ENCODE measurements around the gene GSS. TPM values are rescaled to one million over a fixed set of nuclear protein-coding genes. Genes with fewer than 3 reads are reported as not detected.

GSS gene
- total and polyA plus RNA-seq, 2 of the 8 experiments (the other 6 are each of a cell fraction or from before 2014, with no cell fraction given), result 34.6 to 43.2 TPM

DNA sequence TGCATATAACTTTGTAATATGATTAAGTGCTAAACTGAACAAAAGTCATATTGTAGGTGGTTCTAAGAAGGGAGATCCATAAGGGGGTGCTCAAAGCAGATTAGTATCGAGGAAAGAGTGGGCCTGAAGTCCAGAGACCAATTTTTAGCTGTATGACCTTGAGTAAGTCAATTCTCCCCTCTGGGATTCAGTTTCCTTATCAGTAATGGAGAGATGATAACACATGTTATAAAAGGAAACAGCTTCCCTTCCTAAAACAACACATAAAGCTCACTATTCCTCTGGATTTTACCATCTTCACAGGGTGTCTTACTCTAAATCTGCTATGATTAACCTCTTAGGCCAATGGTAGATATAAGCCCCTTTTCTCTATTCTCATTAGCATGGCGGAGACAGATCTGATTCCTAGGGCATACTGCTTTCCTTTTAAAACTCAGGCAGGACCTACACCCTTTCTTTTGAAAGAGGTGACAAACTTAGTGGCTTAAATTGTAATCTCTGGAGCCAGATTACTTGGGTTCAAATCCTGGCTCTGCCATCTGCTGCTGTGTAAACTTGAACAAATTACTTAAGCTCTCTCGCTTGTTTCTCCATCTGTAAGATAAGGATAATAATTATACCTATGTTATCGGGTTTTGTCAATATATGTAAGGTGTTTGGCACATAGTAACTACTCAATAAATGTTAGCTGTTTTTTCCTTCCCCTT lies 39.7 kb downstream of the GSS start:
- no peak overlapping the region for H3K18ac ChIP-seq (ENCODE audit: extremely low read depth, low read length)
- no peaks in the 10 kb centered on the region for H3K79me2 ChIP-seq (ENCODE audit: control insufficient read depth in 1 of 2, insufficient read depth in 2 of 2, low read length in 2 of 2)
- no peak overlapping the region for H4K5ac ChIP-seq (ENCODE audit: insufficient read length, low read depth, low read length)
- H3K23ac ChIP-seq (ENCODE audit: insufficient read length), result no peak overlapping the region
- no peaks in the 10 kb centered on the region; the same call in 1 of the 2 replicates for H3K23me2 ChIP-seq (ENCODE audit: low read depth, low read length)
- no peak overlapping the region for H3K9ac ChIP-seq (replicated peaks in 1 of 4; ENCODE audit: extremely low read depth in 1 of 4, low read depth in 3 of 4, low read length in 3 of 4)
- WGBS, 2 experiments (ENCODE audit: extremely low coverage in 1 of 2, insufficient coverage in 1 of 2, insufficient read length in 1 of 2, insufficient replicate concordance in 2 of 2, low coverage in 1 of 2, low lambda C conversion rate in 2 of 2, missing lambda C conversion rate in 1 of 2), result 90% methylated on average over 4 of the region's 4 CpGs; no CpG with 5 or more reads in 1 of the 2 experiments
- no peak overlapping the region for H2AK5ac ChIP-seq (ENCODE audit: low read depth, low read length)
- no peaks in the 10 kb centered on the region; the same call in 1 of the 2 replicates for H3K79me1 ChIP-seq (ENCODE audit: low read depth, low read length)
- ChIA-PET POLR2A (ENCODE audit: partially characterized antibody) (interaction anchor here (1.2 to 1.3 kb wide), 2 partner anchors 8 to 9 kb away, joined by 3 read pairs; no protein-coding TSS in a partner anchor), CTCF (ENCODE audit: partially characterized antibody) (interaction anchor here (0.8 to 1.5 kb wide), 2 partner anchors 28 to 42 kb away, joined by 4 read pairs; no protein-coding TSS in a partner anchor)
- no peaks in the 10 kb centered on the region for H3K4me1 ChIP-seq (replicated peaks in 1 of 4; ENCODE audit: control insufficient read depth in 3 of 4, insufficient read depth in 4 of 4, low read length in 3 of 4)
- no peak overlapping the region for H4K91ac ChIP-seq (replicated peaks; ENCODE audit: insufficient read length, low read length)
- no peak overlapping the region for H2AFZ ChIP-seq (ENCODE audit: low read length)
- H2BK5ac ChIP-seq (ENCODE audit: low read depth, low read length), result no peak overlapping the region
- H2BK15ac ChIP-seq (ENCODE audit: low read length), result no peak overlapping the region
- H2BK20ac ChIP-seq (ENCODE audit: low read length), result no peak overlapping the region
- no peak overlapping the region for H3K56ac ChIP-seq (replicated peaks; ENCODE audit: insufficient read length, low read depth, low read length)
- no peak overlapping the region for H3K4me3 ChIP-seq (ENCODE audit: extremely low read depth in 1 of 4, insufficient read depth in 2 of 4, low read depth in 3 of 4, low read length in 4 of 4)
- H3K27me3 ChIP-seq (replicated peaks in 1 of 4; ENCODE audit: control insufficient read depth in 3 of 4, extremely low read depth in 1 of 4, insufficient read depth in 3 of 4, low read length in 3 of 4), result no peaks in the 10 kb centered on the region
- H4K20me1 ChIP-seq (replicated peaks in 1 of 2; ENCODE audit: control insufficient read depth in 1 of 2, insufficient read depth in 2 of 2, low read length in 2 of 2), result peaks cover 0 to 2% of the 10 kb centered on the region in 2 experiments
- H3K9me3 ChIP-seq (ENCODE audit: insufficient read depth in 2 of 2, low read depth in 1 of 2, low read length in 1 of 2), result no peaks in the 10 kb centered on the region
- no peak overlapping the region for H3K4me2 ChIP-seq (ENCODE audit: insufficient read depth in 1 of 2, low read depth in 2 of 2, low read length in 2 of 2)
- no peak overlapping the region for H4K8ac ChIP-seq (ENCODE audit: extremely low read depth, insufficient read depth, low read length)
- DNase-seq (ENCODE audit: low read depth in 1 of 2, low spot score in 2 of 2), result no peak
- no peak overlapping the region for H3K14ac ChIP-seq (ENCODE audit: insufficient read length)
- H3K27ac ChIP-seq (ENCODE audit: low read depth, low read length), result no peak overlapping the region
- no peak overlapping the region for H3K4ac ChIP-seq (replicated peaks; ENCODE audit: insufficient read length, low read depth, low read length)
- H3K36me3 ChIP-seq (ENCODE audit: control insufficient read depth in 2 of 4, insufficient read depth in 4 of 4, low read length in 3 of 4), result no peaks in the 10 kb centered on the region
- no peak overlapping the region for H2BK12ac ChIP-seq (ENCODE audit: low read depth, low read length)
- H2BK120ac ChIP-seq (replicated peaks; ENCODE audit: low read depth, low read length), result no peak overlapping the region
- no peak for FAIRE-seq
- TF ChIP-seq, protein P1, sequence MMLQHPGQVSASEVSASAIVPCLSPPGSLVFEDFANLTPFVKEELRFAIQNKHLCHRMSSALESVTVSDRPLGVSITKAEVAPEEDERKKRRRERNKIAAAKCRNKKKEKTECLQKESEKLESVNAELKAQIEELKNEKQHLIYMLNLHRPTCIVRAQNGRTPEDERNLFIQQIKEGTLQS (IDR thresholded peaks at IDR 0.05; ENCODE audit: insufficient read depth, low read depth, low read length), result no peak
- TF ChIP-seq GTF2F1 (IDR thresholded peaks at IDR 0.05; ENCODE audit: borderline replicate concordance, low read depth, low read length) (no peak), SUZ12 (IDR thresholded peaks at IDR 0.05; ENCODE audit: low read length) (no peak), SAP30 (IDR thresholded peaks at IDR 0.05; ENCODE audit: insufficient read depth, insufficient replicate concordance, low read length) (no peak), BCL11A (IDR thresholded peaks at IDR 0.05; ENCODE audit: low read depth in 2 of 2, low read length in 2 of 2) (no peak), NANOG (IDR thresholded peaks at IDR 0.05; ENCODE audit: insufficient read depth, low read depth, low read length, poor library complexity, severe bottlenecking) (no peak), ASH2L (IDR thresholded peaks at IDR 0.05; ENCODE audit: low read length) (no peak), TAF7 (optimal IDR thresholded peaks at IDR 0.05; ENCODE audit: borderline replicate concordance, low read depth, low read length) (no peak), POLR2A (IDR thresholded peaks at IDR 0.05; ENCODE audit: control extremely low read depth in 1 of 2, low read depth in 2 of 2, low read length in 2 of 2) (no peak)
- TF ChIP-seq, protein P2, sequence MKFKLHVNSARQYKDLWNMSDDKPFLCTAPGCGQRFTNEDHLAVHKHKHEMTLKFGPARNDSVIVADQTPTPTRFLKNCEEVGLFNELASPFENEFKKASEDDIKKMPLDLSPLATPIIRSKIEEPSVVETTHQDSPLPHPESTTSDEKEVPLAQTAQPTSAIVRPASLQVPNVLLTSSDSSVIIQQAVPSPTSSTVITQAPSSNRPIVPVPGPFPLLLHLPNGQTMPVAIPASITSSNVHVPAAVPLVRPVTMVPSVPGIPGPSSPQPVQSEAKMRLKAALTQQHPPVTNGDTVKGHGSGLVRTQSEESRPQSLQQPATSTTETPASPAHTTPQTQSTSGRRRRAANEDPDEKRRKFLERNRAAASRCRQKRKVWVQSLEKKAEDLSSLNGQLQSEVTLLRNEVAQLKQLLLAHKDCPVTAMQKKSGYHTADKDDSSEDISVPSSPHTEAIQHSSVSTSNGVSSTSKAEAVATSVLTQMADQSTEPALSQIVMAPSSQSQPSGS (IDR thresholded peaks at IDR 0.05; ENCODE audit: low read length), result no peak

All from H1 (cell line).